Measurements from ENCODE around the gene DLX1.

DLX1 gene

GRCh38 chr2:172079416-172079815 is 5.9 kb upstream of the DLX1 start (continued):
- no peak for TF ChIP-seq ZNF561 (tag by site-specific recombination; IDR thresholded peaks at IDR 0.05; ENCODE audit: borderline replicate concordance)

GRCh38 chr2:172079838-172080640 is 5.3 kb upstream of the DLX1 start:
- Histone ChIP-seq H3K4me3 (ENCODE audit: low read depth, low read length) (no peak overlapping the region), H3K27ac (ENCODE audit: extremely low read depth, low read depth, low read length) (no peak overlapping the region)

GRCh38 chr2:172080641-172081220 is 4.6 kb upstream of the DLX1 start:
- ChIA-PET CTCF (no interaction called here), POLR2A (interaction anchor here (7.5 kb wide), 1 partner anchor 16 kb away, joined by 147 read pairs; no protein-coding TSS in a partner anchor)
- Histone ChIP-seq H3K4me3 (ENCODE audit: low read depth, low read length) (no peak overlapping the region), H3K9me3 (ENCODE audit: control insufficient read depth, insufficient read depth, low read depth, low read length) (no peaks in the 10 kb centered on the region), H3K27ac (ENCODE audit: extremely low read depth, low read depth, low read length) (no peak overlapping the region), H3K4me1 (ENCODE audit: control insufficient read depth, insufficient read depth, low read length) (no peaks in the 10 kb centered on the region; the same call in none of the 2 replicates), H3K36me3 (ENCODE audit: control insufficient read depth in 2 of 2, insufficient read depth in 1 of 2, low read length in 2 of 2) (no peaks in the 10 kb centered on the region)
- TF ChIP-seq PRDM4 (tag by site-specific recombination; IDR thresholded peaks at IDR 0.05) (no peak), ZNF776 (tag by site-specific recombination; IDR thresholded peaks at IDR 0.05; ENCODE audit: borderline replicate concordance) (no peak), ZNF473 (tag by site-specific recombination; IDR thresholded peaks at IDR 0.05) (no peak), ZNF274 (IDR thresholded peaks at IDR 0.05; ENCODE audit: low read length) (no peak), ZNF274 (tag by site-specific recombination; IDR thresholded peaks at IDR 0.05; ENCODE audit: borderline replicate concordance) (no peak), ZNF558 (tag by site-specific recombination; IDR thresholded peaks at IDR 0.05) (no peak), ZNF518A (tag by site-specific recombination; conservative IDR thresholded peaks at IDR 0.05; ENCODE audit: low read depth) (no peak), ZSCAN23 (tag by site-specific recombination; IDR thresholded peaks at IDR 0.05) (no peak), ZNF423 (tag by site-specific recombination; IDR thresholded peaks at IDR 0.05) (no peak), ZSCAN16 (tag by site-specific recombination; IDR thresholded peaks at IDR 0.05) (no peak), YY2 (tag by site-specific recombination; IDR thresholded peaks at IDR 0.05) (no peak), PRDM10 (tag by site-specific recombination; IDR thresholded peaks at IDR 0.05) (no peak), ZNF549 (tag by site-specific recombination; IDR thresholded peaks at IDR 0.05) (no peak), ZNF140 (tag by site-specific recombination; IDR thresholded peaks at IDR 0.05) (no peak)

More at GRCh38 chr2:172079838-172080640, 5.3 kb upstream of the DLX1 start:
- no peaks in the 10 kb centered on the region for H3K9me3 ChIP-seq (ENCODE audit: control insufficient read depth, insufficient read depth, low read depth, low read length)
- ChIA-PET POLR2A (no interaction called here), CTCF (no interaction called here)
- H3K36me3 ChIP-seq (ENCODE audit: control insufficient read depth in 2 of 2, insufficient read depth in 1 of 2, low read length in 2 of 2), result no peaks in the 10 kb centered on the region
- no peaks in the 10 kb centered on the region; the same call in none of the 2 replicates for H3K4me1 ChIP-seq (ENCODE audit: control insufficient read depth, insufficient read depth, low read length)
- TF ChIP-seq ZNF398 (tag by site-specific recombination; IDR thresholded peaks at IDR 0.05) (0 out of 2 replicates have a peak, but pooled peaks have one; percentile 46), SP7 (tag by site-specific recombination; IDR thresholded peaks at IDR 0.05) (no peak)
